Fibroblast of mammary gland (primary cell): ENCODE data around the gene NUP214.
A peak's percentile ranks its signal among the peaks of the same experiment; 100 is the strongest.
"Not testable (repeated sequence)": the region's sequence is repeated elsewhere in the genome, so short reads cannot be mapped to it uniquely, and the experiment has no call there.

Experiments
- DNase-seq: peaks from one replicate; pipeline ENCODE4 v3.0.0-alpha.2; 2010; ENCODE audit warnings: low read depth
- H3K4me3 ChIP-seq: 2 replicates; pipeline ENCODE4 v1.5.1; 2011; ENCODE audit warnings: low read depth, mild to moderate bottlenecking, low read length, moderate library complexity; ENCODE audit not compliant: control insufficient read depth
- TF ChIP-seq, protein P1 (sequence below): conservative IDR thresholded peaks from 2 replicates; pipeline ENCODE4 v1.5.1; 2011; ENCODE audit warnings: low read depth, low read length, inconsistent platforms; ENCODE audit not compliant: control insufficient read depth, insufficient read depth

NUP214 gene

DNA sequence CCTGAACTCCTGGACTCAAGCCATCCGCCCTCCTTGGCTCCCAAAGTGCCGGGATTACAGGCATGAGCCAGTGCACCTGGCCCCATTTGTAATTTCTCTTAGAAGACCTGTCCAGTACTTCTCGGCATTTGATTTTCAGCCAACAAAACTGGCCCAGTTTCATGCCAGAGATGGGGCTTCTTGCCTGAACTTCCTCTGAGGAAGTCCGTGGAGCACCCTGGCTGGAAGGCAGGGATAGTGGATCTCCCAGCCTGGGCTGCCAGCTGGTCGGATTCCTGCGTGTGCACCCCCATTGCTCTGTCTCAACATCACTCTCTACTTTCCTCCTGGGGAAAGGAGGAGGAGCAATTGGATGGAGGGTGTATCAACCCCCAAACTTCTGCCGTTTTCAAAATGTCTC, 111.9 kb downstream of the NUP214 start:
- DNase-seq, result no peak
- no peak overlapping the region for H3K4me3 ChIP-seq
- TF ChIP-seq, protein P1, sequence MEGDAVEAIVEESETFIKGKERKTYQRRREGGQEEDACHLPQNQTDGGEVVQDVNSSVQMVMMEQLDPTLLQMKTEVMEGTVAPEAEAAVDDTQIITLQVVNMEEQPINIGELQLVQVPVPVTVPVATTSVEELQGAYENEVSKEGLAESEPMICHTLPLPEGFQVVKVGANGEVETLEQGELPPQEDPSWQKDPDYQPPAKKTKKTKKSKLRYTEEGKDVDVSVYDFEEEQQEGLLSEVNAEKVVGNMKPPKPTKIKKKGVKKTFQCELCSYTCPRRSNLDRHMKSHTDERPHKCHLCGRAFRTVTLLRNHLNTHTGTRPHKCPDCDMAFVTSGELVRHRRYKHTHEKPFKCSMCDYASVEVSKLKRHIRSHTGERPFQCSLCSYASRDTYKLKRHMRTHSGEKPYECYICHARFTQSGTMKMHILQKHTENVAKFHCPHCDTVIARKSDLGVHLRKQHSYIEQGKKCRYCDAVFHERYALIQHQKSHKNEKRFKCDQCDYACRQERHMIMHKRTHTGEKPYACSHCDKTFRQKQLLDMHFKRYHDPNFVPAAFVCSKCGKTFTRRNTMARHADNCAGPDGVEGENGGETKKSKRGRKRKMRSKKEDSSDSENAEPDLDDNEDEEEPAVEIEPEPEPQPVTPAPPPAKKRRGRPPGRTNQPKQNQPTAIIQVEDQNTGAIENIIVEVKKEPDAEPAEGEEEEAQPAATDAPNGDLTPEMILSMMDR, result no peak

DNA sequence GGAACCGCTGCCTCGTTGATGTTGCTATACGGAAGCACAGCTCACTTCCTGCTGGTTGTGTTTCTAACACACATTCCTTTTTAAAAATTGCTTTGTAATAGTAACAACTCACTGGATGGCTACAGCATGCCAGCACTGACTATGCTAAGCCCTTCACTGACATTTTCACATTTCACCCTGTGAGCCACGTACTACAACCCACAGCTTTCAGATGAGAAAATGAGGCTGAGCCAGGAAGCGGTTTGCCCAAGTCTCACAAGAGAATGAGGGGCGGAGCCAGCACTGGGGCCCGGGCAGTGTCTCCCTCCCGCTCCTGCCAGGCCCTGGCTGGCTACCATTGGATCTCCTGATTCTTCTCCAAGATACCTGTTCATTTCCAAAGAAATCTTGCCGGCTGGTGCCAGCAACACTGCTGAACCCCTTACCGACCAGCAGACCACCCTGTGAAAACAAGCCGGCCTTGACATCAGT, 112.6 kb downstream of the NUP214 start:
- DNase-seq, result peak; percentile 81
- TF ChIP-seq, protein P1, result no peak
- H3K4me3 ChIP-seq, result no peak overlapping the region

DNA sequence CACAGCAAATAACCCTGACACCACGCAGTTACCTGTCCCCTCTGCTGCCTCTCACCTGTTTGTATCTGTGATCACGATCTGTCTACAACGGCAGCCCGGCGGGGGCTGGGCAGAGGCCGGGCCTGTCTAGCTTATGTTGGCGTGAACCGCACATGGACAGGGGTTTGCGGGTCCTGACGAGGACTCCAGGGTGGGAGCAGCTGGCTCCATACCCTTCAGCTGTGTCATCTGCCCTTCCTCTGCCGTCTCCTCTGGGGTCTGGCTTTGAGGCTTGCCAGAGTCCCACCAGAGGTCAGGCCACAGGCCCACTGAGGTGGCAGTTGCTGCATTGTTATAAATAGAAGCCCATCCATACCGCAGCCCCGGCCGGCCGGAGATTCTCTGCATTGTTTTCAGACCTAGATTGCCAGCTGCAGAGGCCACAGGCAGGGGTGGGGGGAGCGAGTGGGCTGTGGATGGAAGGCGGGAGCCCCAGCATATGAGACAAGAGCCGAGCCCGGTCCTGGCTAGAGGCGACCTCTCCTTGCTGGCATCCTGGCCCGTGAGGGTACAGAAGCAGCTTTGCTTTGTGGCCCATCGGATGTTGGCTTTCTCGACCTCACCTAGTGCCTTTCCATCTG, 113.1 kb downstream of the NUP214 start:
- DNase-seq, result no peak
- no peak overlapping the region for H3K4me3 ChIP-seq
- TF ChIP-seq, protein P1, result no peak

DNA sequence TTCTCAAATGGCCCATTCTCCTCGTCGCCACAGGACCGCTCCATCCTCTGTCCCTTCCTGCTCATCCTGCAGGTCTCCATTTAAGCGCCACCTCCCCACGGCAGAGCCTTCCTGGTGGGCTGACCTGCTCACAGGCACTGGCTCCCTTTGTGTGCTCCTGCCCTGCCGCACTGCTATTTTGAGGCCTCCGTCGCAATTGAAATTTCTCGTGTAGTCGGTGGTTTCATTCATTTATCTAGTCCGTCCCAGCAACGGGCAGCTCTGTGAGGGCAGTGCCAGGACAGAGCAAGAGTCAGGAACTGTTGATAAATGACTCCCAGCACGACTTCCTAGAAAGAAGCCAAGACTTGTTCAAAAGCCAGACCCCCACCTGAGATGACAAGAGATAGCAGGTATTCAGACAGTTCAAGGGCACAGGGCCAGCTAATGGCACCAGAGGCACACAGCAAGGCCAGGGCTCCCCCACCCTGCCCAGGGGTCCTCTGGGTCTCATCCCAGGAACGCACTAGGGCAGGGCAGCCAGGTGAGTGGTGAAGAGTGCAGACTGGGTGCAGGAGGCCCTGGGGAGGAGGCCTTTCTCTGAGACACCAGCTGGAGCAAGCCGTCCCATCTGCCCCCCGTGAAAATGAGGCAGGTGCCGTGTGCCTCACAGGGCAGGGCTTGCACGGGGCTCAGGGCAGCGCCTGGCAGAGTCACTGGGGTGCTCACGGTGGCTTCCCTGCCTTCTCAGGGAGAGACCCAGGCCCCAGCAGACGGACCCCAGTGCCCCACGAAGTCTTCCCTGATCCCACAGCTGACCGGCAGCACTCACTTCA, 114.0 kb downstream of the NUP214 start:
- TF ChIP-seq, protein P1, result no peak
- no peak for DNase-seq

DNA sequence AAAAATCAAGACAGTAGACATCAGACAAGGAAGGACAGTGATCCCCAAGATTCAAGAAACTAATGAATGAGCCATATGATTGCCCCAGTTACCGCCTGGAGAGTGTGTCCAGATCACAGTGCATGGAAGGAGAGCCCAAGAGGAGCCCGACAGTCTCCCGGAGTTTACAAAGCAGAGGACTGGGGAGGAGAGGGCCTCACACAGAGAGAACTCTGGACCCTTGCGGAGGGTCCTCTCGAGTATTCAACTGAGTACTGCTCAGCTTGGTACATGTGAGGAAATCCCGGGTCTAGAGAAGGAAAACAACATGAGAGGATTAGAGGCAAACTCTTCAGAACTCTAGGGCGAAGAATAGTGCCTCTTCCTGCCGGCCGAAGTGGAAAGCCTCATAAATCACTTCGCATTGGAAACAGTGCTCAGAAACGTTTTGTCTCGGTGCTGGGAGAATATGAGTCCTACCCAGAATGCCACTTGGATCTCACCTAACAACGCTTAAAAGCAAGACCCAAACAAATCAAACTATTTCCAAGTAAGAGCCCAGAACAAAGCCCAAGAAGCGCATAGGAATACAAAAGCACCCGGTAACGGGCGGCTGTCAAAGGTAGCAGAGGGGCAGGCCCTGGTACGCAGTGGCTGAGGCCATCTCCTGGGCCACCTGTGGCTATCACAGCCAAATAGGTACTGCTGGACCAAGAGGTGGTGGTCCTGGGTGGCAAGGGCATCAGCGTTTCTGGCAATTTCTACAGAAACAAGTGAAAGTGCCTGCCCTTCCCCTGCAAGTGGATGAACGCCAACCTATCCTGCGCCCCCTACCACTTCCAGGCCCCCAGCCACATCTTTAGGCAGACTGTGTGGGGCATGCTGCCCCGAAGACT, 114.9 kb downstream of the NUP214 start:
- DNase-seq, result no peak
- TF ChIP-seq, protein P1, result no peak
- no peak overlapping the region for H3K4me3 ChIP-seq

More for the DNA sequence above, 114.0 kb downstream of the NUP214 start:
- H3K4me3 ChIP-seq, result no peak overlapping the region

DNA sequence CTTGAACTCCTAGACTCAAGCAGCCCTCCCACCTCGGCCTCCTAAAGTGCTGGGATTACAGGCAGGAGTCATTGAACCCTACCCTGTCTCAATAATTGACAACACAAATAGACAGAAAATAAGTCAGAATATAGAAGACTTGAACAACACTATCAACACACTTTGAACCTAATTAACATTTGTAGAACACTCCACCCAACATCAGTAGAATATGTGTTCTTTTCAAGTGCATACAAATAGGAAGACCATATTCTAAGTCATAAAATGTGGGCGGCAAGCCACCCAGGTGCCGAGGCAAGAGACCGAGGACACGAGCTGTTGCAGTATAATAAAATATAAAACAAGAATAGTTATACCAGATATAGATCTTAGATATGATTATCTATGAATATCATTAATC, 118.9 kb downstream of the NUP214 start:
- not testable (repeated sequence) for DNase-seq, H3K4me3 ChIP-seq
